CD4-positive, alpha-beta memory T cell (primary cell): ENCODE data around the gene TRPV2. TPM values are rescaled to one million over a fixed set of nuclear protein-coding genes. Genes with fewer than 3 reads are reported as not detected.

Experiments
- CTCF ChIA-PET: fragments of 350-600 bp; sonication (Branson Sonifier 250); formaldehyde crosslinking; loops from one replicate; lab custom pipeline; 2021; ENCODE audit warnings: inconsistent platforms; ENCODE audit not compliant: partially characterized antibody; lab: Charles Lee
- POLR2A ChIA-PET: fragments of 350-600 bp; sonication (Branson Sonifier 250); formaldehyde crosslinking; loops from one replicate; lab custom pipeline; 2021; ENCODE audit not compliant: partially characterized antibody; lab: Charles Lee
- DNase-seq, 5 donors: peaks; one replicate each; pipeline versions ENCODE4 v3.0.0 to v3.0.0-alpha.2; 2020 to 2022; ENCODE audit warnings: mixed read lengths in 1 of 5
- H3K27ac ChIP-seq: one replicate; pipeline ENCODE4 v1.7.0; 2013; ENCODE audit warnings: low read depth, low read length
- H3K27me3 ChIP-seq: 2 replicates; pipeline ENCODE4 v1.7.0; 2013; ENCODE audit warnings: mild to moderate bottlenecking, low read length, moderate library complexity; ENCODE audit not compliant: insufficient read depth
- H3K36me3 ChIP-seq: 2 replicates; pipeline ENCODE4 v1.7.0; 2013; ENCODE audit warnings: mild to moderate bottlenecking, low read length, moderate library complexity; ENCODE audit not compliant: insufficient read depth
- H3K4me1 ChIP-seq: 2 replicates; pipeline ENCODE4 v1.7.0; 2013; ENCODE audit warnings: mild to moderate bottlenecking, low read length, moderate library complexity; ENCODE audit not compliant: insufficient read depth
- H3K4me3 ChIP-seq, 2 donors: one replicate each; pipeline ENCODE4 v1.7.0; 2013; ENCODE audit warnings: low read length in 2 of 2, mild to moderate bottlenecking in 1 of 2
- H3K9me3 ChIP-seq, 2 donors: one replicate each; pipeline ENCODE4 v1.7.0; 2013; ENCODE audit warnings: low read length in 2 of 2, control low read depth in 1 of 2; ENCODE audit not compliant: control insufficient read depth in 1 of 2
- H3K27ac Mint-ChIP-seq, 7 donors: one replicate each; pipeline ENCODE4 v1.8.0; 2020 to 2021; ENCODE audit warnings: mixed read lengths in 7 of 7, mild to moderate bottlenecking in 6 of 7, inconsistent platforms in 3 of 7, moderate library complexity in 3 of 7
- H3K27me3 Mint-ChIP-seq, 2 donors: one replicate each; pipeline ENCODE4 v1.8.0; 2020 to 2021; ENCODE audit warnings: mixed read lengths in 2 of 2
- H3K36me3 Mint-ChIP-seq, 2 donors: one replicate each; pipeline ENCODE4 v1.8.0; 2020 to 2021; ENCODE audit warnings: mixed read lengths in 2 of 2, inconsistent platforms in 1 of 2, mild to moderate bottlenecking in 1 of 2
- H3K4me1 Mint-ChIP-seq, 4 donors: one replicate each; pipeline ENCODE4 v1.8.0; 2020 to 2021; ENCODE audit warnings: mixed read lengths in 4 of 4, mild to moderate bottlenecking in 1 of 4
- H3K4me3 Mint-ChIP-seq, 8 donors: one replicate each; pipeline ENCODE4 v1.8.0; 2020 to 2021; ENCODE audit warnings: mixed read lengths in 8 of 8, mild to moderate bottlenecking in 7 of 8, moderate library complexity in 6 of 8, inconsistent platforms in 3 of 8
- H3K9me3 Mint-ChIP-seq, 8 donors: one replicate each; pipeline ENCODE4 v1.8.0; 2020 to 2021; ENCODE audit warnings: mixed read lengths in 8 of 8, mild to moderate bottlenecking in 5 of 8, inconsistent platforms in 3 of 8, moderate library complexity in 1 of 8
- intact Hi-C: fragments of 100-400 bp; cut with micrococcal nuclease; formaldehyde crosslinking; loops from one replicate; pipeline ENCODE4 v1.15.1; 2023
- polyA plus RNA-seq, 2 donors: library from polyadenylated mRNA; unstranded; fragments of 300-500 nt; fragmentation: Illumina TruSeq; gene quantifications; one replicate each; pipeline ENCODE4 v1.2.3, GENCODE V29; 2021
- total RNA-seq, 2 experiments: library from RNA; stranded (reverse); gene quantifications; one replicate each; pipeline ENCODE4 v1.2.3, GENCODE V29; 2021

Gene TRPV2
- total and polyA plus RNA-seq, 4 experiments from 2014 or later: 95.0 to 127 (median 109) TPM

GRCh38 chr17:16471295-16471694, 55.9 kb downstream of the TRPV2 start:
- no peak for DNase-seq
- Histone ChIP-seq H3K9me3 (no peaks in the 10 kb centered on the region), H3K36me3 (no peaks in the 10 kb centered on the region), H3K4me3 (no peak overlapping the region), H3K27ac (no peak overlapping the region), H3K27me3 (no peaks in the 10 kb centered on the region), H3K4me1 (no peaks in the 10 kb centered on the region)
- intact Hi-C loops: no loop called here
- H3K36me3 Mint-ChIP-seq: no peaks in the 10 kb centered on the region
- H3K4me1 Mint-ChIP-seq: peaks cover 0 to 2% (median under 1%) of the 10 kb centered on the region in 4 donors
- peak overlapping the region in 2 of 7 donors; percentile 14 to 36 for H3K27ac Mint-ChIP-seq
- CTCF ChIA-PET: interaction anchor here (2.7 kb wide), 1 partner anchor 18 kb away, joined by 11 read pairs; no protein-coding TSS in a partner anchor
- POLR2A ChIA-PET: no interaction called here
- H3K4me3 Mint-ChIP-seq: no peak overlapping the region
- no peaks in the 10 kb centered on the region for H3K9me3 Mint-ChIP-seq
- H3K27me3 Mint-ChIP-seq: no peaks in the 10 kb centered on the region

GRCh38 chr17:16472539-16472938, 57.2 kb downstream of the TRPV2 start:
- DNase-seq: no peak
- no peaks in the 10 kb centered on the region for H3K9me3 ChIP-seq
- no peaks in the 10 kb centered on the region for H3K27me3 ChIP-seq
- Mint-ChIP-seq H3K9me3 (no peaks in the 10 kb centered on the region), H3K36me3 (no peaks in the 10 kb centered on the region), H3K4me3 (no peak overlapping the region), H3K27ac (no peak overlapping the region), H3K27me3 (no peaks in the 10 kb centered on the region), H3K4me1 (peaks cover 0 to 2% (median under 1%) of the 10 kb centered on the region in 4 donors)
- POLR2A ChIA-PET: no interaction called here
- no peaks in the 10 kb centered on the region for H3K4me1 ChIP-seq
- no peaks in the 10 kb centered on the region for H3K36me3 ChIP-seq
- CTCF ChIA-PET: interaction anchor here (0.8 to 2.7 kb wide), 2 partner anchors 20 to 23 kb away, joined by 3 to 11 read pairs; no protein-coding TSS in a partner anchor
- H3K27ac ChIP-seq: no peak overlapping the region
- no peak overlapping the region for H3K4me3 ChIP-seq
- intact Hi-C loops: no loop called here

- no peaks in the 10 kb centered on the region for H3K9me3 Mint-ChIP-seq
- intact Hi-C loops: no loop called here
- POLR2A ChIA-PET: no interaction called here
- H3K9me3 ChIP-seq: no peaks in the 10 kb centered on the region
- H3K27ac ChIP-seq: no peak overlapping the region
- H3K36me3 ChIP-seq: no peaks in the 10 kb centered on the region
- no peaks in the 10 kb centered on the region for H3K4me1 ChIP-seq
- no peak for DNase-seq
- CTCF ChIA-PET: interaction anchor here (0.8 to 2.7 kb wide), 2 partner anchors 20 to 22 kb away, joined by 3 to 11 read pairs; no protein-coding TSS in a partner anchor
- H3K27me3 ChIP-seq: no peaks in the 10 kb centered on the region
- H3K4me3 ChIP-seq: no peak overlapping the region
- no peaks in the 10 kb centered on the region for H3K27me3 Mint-ChIP-seq
- no peaks in the 10 kb centered on the region for H3K36me3 Mint-ChIP-seq
- peaks cover 0 to 2% (median under 1%) of the 10 kb centered on the region in 4 donors for H3K4me1 Mint-ChIP-seq
- H3K4me3 Mint-ChIP-seq: no peak overlapping the region
- H3K27ac Mint-ChIP-seq: no peak overlapping the region
Observed at GRCh38 chr17:16473044-16474011, 58.0 kb downstream of the TRPV2 start.

- Mint-ChIP-seq H3K27ac (no peak overlapping the region), H3K4me1 (peaks cover 0 to 2% (median under 1%) of the 10 kb centered on the region in 4 donors), H3K4me3 (no peak overlapping the region), H3K36me3 (no peaks in the 10 kb centered on the region), H3K27me3 (no peaks in the 10 kb centered on the region), H3K9me3 (no peaks in the 10 kb centered on the region)
- intact Hi-C loops: no loop called here
- H3K9me3 ChIP-seq: no peaks in the 10 kb centered on the region
- H3K4me1 ChIP-seq: no peaks in the 10 kb centered on the region
- H3K36me3 ChIP-seq: no peaks in the 10 kb centered on the region
- no peaks in the 10 kb centered on the region for H3K27me3 ChIP-seq
- no peak overlapping the region for H3K4me3 ChIP-seq
- no peak for DNase-seq
- CTCF ChIA-PET: no interaction called here
- POLR2A ChIA-PET: no interaction called here
- no peak overlapping the region for H3K27ac ChIP-seq
Observed at GRCh38 chr17:16474012-16474725, 58.8 kb downstream of the TRPV2 start.

GRCh38 chr17:16475179-16475704, 59.9 kb downstream of the TRPV2 start:
- POLR2A ChIA-PET: no interaction called here
- no peaks in the 10 kb centered on the region for H3K27me3 Mint-ChIP-seq
- no peaks in the 10 kb centered on the region for H3K27me3 ChIP-seq
- no peaks in the 10 kb centered on the region for H3K9me3 ChIP-seq
- DNase-seq: no peak
- no peaks in the 10 kb centered on the region for H3K36me3 Mint-ChIP-seq
- CTCF ChIA-PET: interaction anchor here (2.4 kb wide), 1 partner anchor 22 kb away, joined by 7 read pairs; no protein-coding TSS in a partner anchor
- H3K4me3 ChIP-seq: no peak overlapping the region
- H3K4me1 ChIP-seq: no peaks in the 10 kb centered on the region
- H3K36me3 ChIP-seq: no peaks in the 10 kb centered on the region
- no peaks in the 10 kb centered on the region for H3K9me3 Mint-ChIP-seq
- no peak overlapping the region for H3K4me3 Mint-ChIP-seq
- H3K27ac Mint-ChIP-seq: peak overlapping the region in 1 of 7 donors; percentile 31
- peaks cover 0 to 2% (median under 1%) of the 10 kb centered on the region in 4 donors for H3K4me1 Mint-ChIP-seq
- no peak overlapping the region for H3K27ac ChIP-seq
- intact Hi-C loops: no loop called here

- no peak overlapping the region for H3K4me3 ChIP-seq
- no peaks in the 10 kb centered on the region for H3K4me1 ChIP-seq
- Mint-ChIP-seq H3K4me3 (no peak overlapping the region), H3K27ac (no peak overlapping the region), H3K27me3 (no peaks in the 10 kb centered on the region), H3K36me3 (no peaks in the 10 kb centered on the region), H3K9me3 (no peaks in the 10 kb centered on the region), H3K4me1 (peaks cover 0 to 1% (median 0%) of the 10 kb centered on the region in 4 donors)
- ChIA-PET POLR2A (no interaction called here), CTCF (interaction anchor here (0.7 to 2.4 kb wide), 2 partner anchors 24 to 45 kb away, joined by 3 to 7 read pairs; no protein-coding TSS in a partner anchor)
- intact Hi-C loops: no loop called here
- H3K27me3 ChIP-seq: no peaks in the 10 kb centered on the region
- H3K36me3 ChIP-seq: no peaks in the 10 kb centered on the region
- H3K9me3 ChIP-seq: no peaks in the 10 kb centered on the region
- no peak for DNase-seq
- H3K27ac ChIP-seq: no peak overlapping the region
Observed at GRCh38 chr17:16477255-16477654, 61.9 kb downstream of the TRPV2 start.
